Epithelial cell of prostate (primary cell): ENCODE measurements around the gene PTPRC.

Experiments used
- DNase-seq: peaks from one replicate; pipeline ENCODE4 v3.0.0-alpha.2; 2011; ENCODE audit warnings: low read depth, low spot score
- H3K27ac ChIP-seq: fragments of 450-650 bp; 2 replicates; pipeline ENCODE4 v1.5.1; 2017; ENCODE audit warnings: mild to moderate bottlenecking

The PTPRC gene

GRCh38 chr1:198693321-198693720 is 54.5 kb downstream of the PTPRC start:
- no peak overlapping the region for H3K27ac ChIP-seq
- no peak for DNase-seq

GRCh38 chr1:198694542-198694941 is 55.7 kb downstream of the PTPRC start:
- no peak for DNase-seq
- no peak overlapping the region for H3K27ac ChIP-seq

- DNase-seq = no peak
- no peak overlapping the region for H3K27ac ChIP-seq
Measured at GRCh38 chr1:198696211-198696610, 57.4 kb downstream of the PTPRC start.

GRCh38 chr1:198699167-198700015 is 60.6 kb downstream of the PTPRC start:
- DNase-seq = peak; percentile 18
- H3K27ac ChIP-seq = peak overlapping the region; percentile 41

- DNase-seq = no peak
- H3K27ac ChIP-seq = no peak overlapping the region
Measured at GRCh38 chr1:198700016-198700392, 61.2 kb downstream of the PTPRC start.

- H3K27ac ChIP-seq = no peak overlapping the region
- DNase-seq = no peak
Measured at GRCh38 chr1:198700396-198700795, 61.6 kb downstream of the PTPRC start.

- no peak overlapping the region for H3K27ac ChIP-seq
- no peak for DNase-seq
Measured at GRCh38 chr1:198701250-198701649, 62.4 kb downstream of the PTPRC start.

- H3K27ac ChIP-seq = no peak overlapping the region
- no peak for DNase-seq
Measured at GRCh38 chr1:198701766-198702539, 63.1 kb downstream of the PTPRC start.

GRCh38 chr1:198708761-198709525 is 70.1 kb downstream of the PTPRC start:
- no peak for DNase-seq
- H3K27ac ChIP-seq = no peak overlapping the region

- no peak for DNase-seq
- H3K27ac ChIP-seq = peak overlapping the region; percentile 61
Measured at GRCh38 chr1:198711837-198712236, 73.0 kb downstream of the PTPRC start.

- peak; percentile 48 for DNase-seq
Measured at GRCh38 chr1:198713081-198713480, 74.2 kb downstream of the PTPRC start.

GRCh38 chr1:198714271-198714670 is 75.4 kb downstream of the PTPRC start:
- DNase-seq = no peak
- H3K27ac ChIP-seq = no peak overlapping the region

More at GRCh38 chr1:198713081-198713480, 74.2 kb downstream of the PTPRC start:
- peak overlapping the region; percentile 61 for H3K27ac ChIP-seq

- no peak overlapping the region for H3K27ac ChIP-seq
- no peak for DNase-seq
Measured at GRCh38 chr1:198716051-198716450, 77.2 kb downstream of the PTPRC start.

GRCh38 chr1:198717510-198717909 is 78.7 kb downstream of the PTPRC start:
- H3K27ac ChIP-seq = no peak overlapping the region
- DNase-seq = no peak

GRCh38 chr1:198723127-198723526 is 84.3 kb downstream of the PTPRC start:
- no peak overlapping the region for H3K27ac ChIP-seq
- no peak for DNase-seq

- DNase-seq = no peak
Measured at GRCh38 chr1:198725090-198725489, 86.2 kb downstream of the PTPRC start.

GRCh38 chr1:198726455-198726854 is 87.6 kb downstream of the PTPRC start:
- DNase-seq = no peak
- H3K27ac ChIP-seq = no peak overlapping the region

More at GRCh38 chr1:198725090-198725489, 86.2 kb downstream of the PTPRC start:
- H3K27ac ChIP-seq = no peak overlapping the region

- H3K27ac ChIP-seq = no peak overlapping the region
Measured at GRCh38 chr1:198729195-198729863, 90.5 kb downstream of the PTPRC start.

GRCh38 chr1:198730952-198731351 is 92.1 kb downstream of the PTPRC start:
- no peak for DNase-seq
- no peak overlapping the region for H3K27ac ChIP-seq

More at GRCh38 chr1:198729195-198729863, 90.5 kb downstream of the PTPRC start:
- no peak for DNase-seq
